ENCODE results near the gene HSD11B1.
"Not testable (repeated sequence)": the region's sequence is repeated elsewhere in the genome, so short reads cannot be mapped to it uniquely, and the experiment has no call there.

The HSD11B1 gene

GRCh38 chr1:209692745-209693504 is 11.7 kb upstream of the HSD11B1 start:
- peak; percentile 82 for DNase-seq
- Histone ChIP-seq H3K4me3 (ENCODE audit: low read length) (peak overlapping the region; percentile 13; the same call in 1 of the 2 replicates), H3K9ac (ENCODE audit: low read length) (no peak overlapping the region; the same call in 1 of the 2 replicates), H3K79me2 (ENCODE audit: low read length) (no peaks in the 10 kb centered on the region), H3F3A (ENCODE audit: insufficient read depth, low read length) (no peaks in the 10 kb centered on the region), H4K20me1 (ENCODE audit: insufficient read depth, low read length) (no peaks in the 10 kb centered on the region), H3K9me3 (replicated peaks; ENCODE audit: insufficient read depth, low read length) (no peaks in the 10 kb centered on the region), H3K36me3 (replicated peaks; ENCODE audit: insufficient read depth, low read length) (no peaks in the 10 kb centered on the region), H3K4me2 (ENCODE audit: low read depth, low read length) (peak overlapping the region; percentile 61), H3K9me2 (replicated peaks; ENCODE audit: insufficient read depth, low read length) (no peaks in the 10 kb centered on the region), H3K27ac (ENCODE audit: low read length) (no peak overlapping the region), H2AFZ (ENCODE audit: low read length) (peak overlapping the region; percentile 60), H3K4me1 (ENCODE audit: low read length) (peaks cover 9% of the 10 kb centered on the region), H3K27me3 (replicated peaks; ENCODE audit: insufficient read depth, low read length) (no peaks in the 10 kb centered on the region)
- TF ChIP-seq CTCF (IDR thresholded peaks at IDR 0.05; ENCODE audit: low read length) (peak; percentile 94), EZH2 (optimal IDR thresholded peaks at IDR 0.05; ENCODE audit: low read depth, low read length) (no peak)

- Histone ChIP-seq H4K20me1 (ENCODE audit: insufficient read depth, low read length) (no peaks in the 10 kb centered on the region), H3K9ac (ENCODE audit: low read length) (no peak overlapping the region), H3K27me3 (replicated peaks; ENCODE audit: insufficient read depth, low read length) (no peaks in the 10 kb centered on the region), H3K4me3 (ENCODE audit: low read length) (no peak overlapping the region), H3K4me1 (ENCODE audit: low read length) (peaks cover 14% of the 10 kb centered on the region), H3K9me3 (replicated peaks; ENCODE audit: insufficient read depth, low read length) (no peaks in the 10 kb centered on the region), H3K4me2 (ENCODE audit: low read depth, low read length) (no peak overlapping the region), H3F3A (ENCODE audit: insufficient read depth, low read length) (no peaks in the 10 kb centered on the region), H3K36me3 (replicated peaks; ENCODE audit: insufficient read depth, low read length) (no peaks in the 10 kb centered on the region), H3K79me2 (ENCODE audit: low read length) (no peaks in the 10 kb centered on the region), H3K27ac (ENCODE audit: low read length) (no peak overlapping the region), H2AFZ (ENCODE audit: low read length) (no peak overlapping the region), H3K9me2 (replicated peaks; ENCODE audit: insufficient read depth, low read length) (no peaks in the 10 kb centered on the region)
- TF ChIP-seq CTCF (IDR thresholded peaks at IDR 0.05; ENCODE audit: low read length) (no peak), EZH2 (optimal IDR thresholded peaks at IDR 0.05; ENCODE audit: low read depth, low read length) (no peak), EZH2phosphoT487 (IDR thresholded peaks at IDR 0.05; ENCODE audit: low read length) (no peak)
- DNase-seq, result no peak
These were observed 8.0 kb upstream of the HSD11B1 start for GRCh38 chr1:209696673-209697072.

- H3K4me3 ChIP-seq (ENCODE audit: low read length), result no peak overlapping the region
- H3F3A ChIP-seq (ENCODE audit: insufficient read depth, low read length), result no peaks in the 10 kb centered on the region
- DNase-seq, result no peak
- H3K79me2 ChIP-seq (ENCODE audit: low read length), result no peaks in the 10 kb centered on the region
- TF ChIP-seq CTCF (IDR thresholded peaks at IDR 0.05; ENCODE audit: low read length) (no peak), EZH2phosphoT487 (IDR thresholded peaks at IDR 0.05; ENCODE audit: low read length) (no peak), EZH2 (optimal IDR thresholded peaks at IDR 0.05; ENCODE audit: low read depth, low read length) (no peak)
- peaks cover 16% of the 10 kb centered on the region for H3K4me1 ChIP-seq (ENCODE audit: low read length)
- no peak overlapping the region for H3K27ac ChIP-seq (ENCODE audit: low read length)
- H4K20me1 ChIP-seq (ENCODE audit: insufficient read depth, low read length), result no peaks in the 10 kb centered on the region
- no peak overlapping the region for H3K9ac ChIP-seq (ENCODE audit: low read length)
- H3K36me3 ChIP-seq (replicated peaks; ENCODE audit: insufficient read depth, low read length), result no peaks in the 10 kb centered on the region
- no peaks in the 10 kb centered on the region for H3K9me3 ChIP-seq (replicated peaks; ENCODE audit: insufficient read depth, low read length)
- no peaks in the 10 kb centered on the region for H3K9me2 ChIP-seq (replicated peaks; ENCODE audit: insufficient read depth, low read length)
- H3K4me2 ChIP-seq (ENCODE audit: low read depth, low read length), result no peak overlapping the region
- no peak overlapping the region for H2AFZ ChIP-seq (ENCODE audit: low read length)
- no peaks in the 10 kb centered on the region for H3K27me3 ChIP-seq (replicated peaks; ENCODE audit: insufficient read depth, low read length)
These were observed 7.5 kb upstream of the HSD11B1 start for GRCh38 chr1:209697126-209697525.

GRCh38 chr1:209700686-209701085 is 4.0 kb upstream of the HSD11B1 start:
- H3F3A ChIP-seq (ENCODE audit: insufficient read depth, low read length); H3K27ac ChIP-seq (ENCODE audit: low read length); H3K9ac ChIP-seq (ENCODE audit: low read length); H3K4me3 ChIP-seq (ENCODE audit: low read length); H2AFZ ChIP-seq (ENCODE audit: low read length); H3K4me2 ChIP-seq (ENCODE audit: low read depth, low read length); H3K27me3 ChIP-seq (replicated peaks; ENCODE audit: insufficient read depth, low read length); H4K20me1 ChIP-seq (ENCODE audit: insufficient read depth, low read length); H3K36me3 ChIP-seq (replicated peaks; ENCODE audit: insufficient read depth, low read length); H3K79me2 ChIP-seq (ENCODE audit: low read length); DNase-seq; H3K9me3 ChIP-seq (replicated peaks; ENCODE audit: insufficient read depth, low read length); H3K9me2 ChIP-seq (replicated peaks; ENCODE audit: insufficient read depth, low read length): not testable (repeated sequence)
- peaks cover 14% of the 10 kb centered on the region; the same call in 1 of the 2 replicates for H3K4me1 ChIP-seq (ENCODE audit: low read length)
